Neuronal stem cell (in vitro differentiated cells): ENCODE results near the gene TUNAR.
A peak's percentile ranks its signal among the peaks of the same experiment; 100 is the strongest.

ENCODE experiments used
- DNase-seq: peaks from one replicate; pipeline ENCODE4 v3.0.0-alpha.2; 2013; ENCODE audit warnings: low spot score
- H2AFZ ChIP-seq: one replicate; pipeline ENCODE4 v1.6.1; 2013; ENCODE audit warnings: mild to moderate bottlenecking, low read length, inconsistent platforms
- H2AK5ac ChIP-seq: 2 replicates; pipeline ENCODE4 v1.6.1; 2013; ENCODE audit warnings: low read depth, mild to moderate bottlenecking, inconsistent platforms, low read length, moderate library complexity, mixed read lengths
- H2BK120ac ChIP-seq: 2 replicates; pipeline ENCODE4 v1.6.1; 2013; ENCODE audit warnings: low read depth, mild to moderate bottlenecking, inconsistent platforms, low read length, moderate library complexity, mixed read lengths
- H2BK12ac ChIP-seq: one replicate; pipeline ENCODE4 v1.6.1; 2013; ENCODE audit warnings: low read length, inconsistent platforms
- H2BK15ac ChIP-seq: 2 replicates; pipeline ENCODE4 v1.6.1; 2013; ENCODE audit warnings: mild to moderate bottlenecking, low read length, inconsistent platforms, mixed read lengths
- H2BK5ac ChIP-seq: one replicate; pipeline ENCODE4 v1.6.1; 2013; ENCODE audit warnings: inconsistent platforms, mild to moderate bottlenecking, low read length, moderate library complexity
- H3K14ac ChIP-seq: one replicate; pipeline ENCODE4 v1.6.1; 2013; ENCODE audit warnings: low read length, inconsistent platforms
- H3K18ac ChIP-seq: 2 replicates; pipeline ENCODE4 v1.6.1; 2013; ENCODE audit warnings: low read length, inconsistent platforms
- H3K23ac ChIP-seq: 2 replicates; pipeline ENCODE4 v1.6.1; 2013; ENCODE audit warnings: low read depth, mild to moderate bottlenecking, mixed read lengths, low read length, inconsistent platforms; ENCODE audit not compliant: poor library complexity
- H3K27ac ChIP-seq: replicated peaks from 3 replicates; pipeline ENCODE4 v1.5.1; 2013; ENCODE audit warnings: low read length, inconsistent platforms
- H3K27me3 ChIP-seq, 3 experiments: 2 replicates each; pipeline ENCODE4 v1.6.1; 2013; ENCODE audit warnings: low read length in 3 of 3, mild to moderate bottlenecking in 2 of 3, inconsistent platforms in 1 of 3, low read depth in 1 of 3, mixed read lengths in 1 of 3, moderate library complexity in 1 of 3; ENCODE audit not compliant: control insufficient read depth in 3 of 3, insufficient read depth in 3 of 3
- H3K36me3 ChIP-seq, 2 donors: replicated peaks in 1 of 2; 2 replicates each; pipeline ENCODE4 v1.6.1; 2013; ENCODE audit warnings: low read length in 2 of 2; ENCODE audit not compliant: control insufficient read depth in 2 of 2, insufficient read depth in 2 of 2
- H3K4ac ChIP-seq: 2 replicates; pipeline ENCODE4 v1.6.1; 2013; ENCODE audit warnings: inconsistent platforms, mild to moderate bottlenecking, low read length, moderate library complexity
- H3K4me1 ChIP-seq, 2 donors: 1 replicate in 1 of 2; 2 replicates in 1 of 2; pipeline ENCODE4 v1.6.1; 2013; ENCODE audit warnings: low read length in 2 of 2, low read depth in 1 of 2; ENCODE audit not compliant: control insufficient read depth in 2 of 2, insufficient read depth in 1 of 2
- H3K4me2 ChIP-seq: one replicate; pipeline ENCODE4 v1.6.1; 2013; ENCODE audit warnings: mild to moderate bottlenecking, low read length, inconsistent platforms; ENCODE audit not compliant: insufficient read depth, poor library complexity, severe bottlenecking
- H3K4me3 ChIP-seq, 2 donors: 2 replicates each; pipeline ENCODE4 v1.5.1; 2013; ENCODE audit warnings: low read length in 2 of 2, mild to moderate bottlenecking in 2 of 2, inconsistent platforms in 1 of 2, moderate library complexity in 1 of 2
- H3K79me1 ChIP-seq: one replicate; pipeline ENCODE4 v1.6.1; 2013; ENCODE audit warnings: low read depth, mild to moderate bottlenecking, inconsistent platforms, low read length, moderate library complexity
- H3K9ac ChIP-seq: one replicate; pipeline ENCODE4 v1.6.1; 2013; ENCODE audit warnings: mild to moderate bottlenecking, low read depth, low read length, inconsistent platforms; ENCODE audit not compliant: poor library complexity
- H3K9me3 ChIP-seq, 2 donors: replicated peaks in 1 of 2; 2 replicates each; pipeline versions ENCODE3 to v1.6.1; 2013; ENCODE audit warnings: low read length in 2 of 2, mild to moderate bottlenecking in 2 of 2, inconsistent platforms in 1 of 2, low read depth in 1 of 2, mixed read lengths in 1 of 2, moderate library complexity in 1 of 2; ENCODE audit not compliant: control insufficient read depth in 2 of 2, insufficient read depth in 1 of 2
- H4K8ac ChIP-seq: one replicate; pipeline ENCODE4 v1.6.1; 2013; ENCODE audit warnings: low read depth, mild to moderate bottlenecking, inconsistent platforms, low read length, moderate library complexity
- H4K91ac ChIP-seq: one replicate; pipeline ENCODE4 v1.6.1; 2013; ENCODE audit warnings: low read length, low read depth, mild to moderate bottlenecking, inconsistent platforms; ENCODE audit not compliant: poor library complexity
- WGBS, 2 donors: extraction: QIAGEN DNeasy Blood & Tissue Kit; methylation state at CpG; one replicate each; pipeline ENCODE4 v1.1.7; 2013; ENCODE audit warnings: missing lambda C conversion rate in 2 of 2, mixed read lengths in 1 of 2; ENCODE audit not compliant: insufficient read length in 2 of 2, insufficient replicate concordance in 1 of 2; ENCODE audit errors: extremely low coverage in 2 of 2; 5-methylcytosine and 5-hydroxymethylcytosine counted together

TUNAR gene

DNA sequence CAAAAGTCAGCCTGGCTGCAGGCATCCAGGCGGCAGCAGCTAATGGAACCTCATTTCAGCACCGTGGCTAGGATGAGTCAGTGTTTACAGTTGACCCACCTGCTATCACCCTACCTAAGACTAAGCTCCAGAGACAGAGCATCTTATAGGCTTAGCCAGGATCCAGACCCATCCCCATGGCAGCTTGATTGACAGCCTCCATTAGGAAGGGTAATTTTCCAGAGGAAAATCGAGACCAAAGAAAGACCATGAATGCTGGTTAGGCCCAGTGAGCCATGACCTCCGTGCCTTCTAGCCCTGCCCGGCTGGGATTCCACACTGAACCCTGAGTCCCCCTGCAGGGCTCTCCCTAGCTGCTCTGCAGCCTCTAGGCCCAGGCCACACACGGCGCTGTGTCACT is 38.7 kb downstream of the TUNAR start:
- no peak overlapping the region for H2BK120ac ChIP-seq
- no peak overlapping the region for H3K27ac ChIP-seq
- no peaks in the 10 kb centered on the region for H3K79me1 ChIP-seq
- no peak overlapping the region for H3K14ac ChIP-seq
- no peak overlapping the region for H3K23ac ChIP-seq
- no peak overlapping the region for H3K4me3 ChIP-seq
- no peak overlapping the region for H3K9ac ChIP-seq
- H2AFZ ChIP-seq, result no peak overlapping the region
- H4K8ac ChIP-seq, result no peak overlapping the region
- WGBS, 2 donors, result no CpG with 5 or more reads among the region's 7 CpGs
- H3K4me2 ChIP-seq, result no peak overlapping the region
- DNase-seq, result no peak
- H3K36me3 ChIP-seq, result no peaks in the 10 kb centered on the region
- no peak overlapping the region for H4K91ac ChIP-seq
- peaks cover 0 to 2% (median 0%) of the 10 kb centered on the region in 3 experiments for H3K27me3 ChIP-seq
- no peak overlapping the region for H3K4ac ChIP-seq
- no peak overlapping the region for H2BK15ac ChIP-seq
- no peaks in the 10 kb centered on the region for H3K9me3 ChIP-seq
- H2BK12ac ChIP-seq, result no peak overlapping the region
- H3K18ac ChIP-seq, result no peak overlapping the region
- no peak overlapping the region for H2BK5ac ChIP-seq
- H3K4me1 ChIP-seq, result peaks cover 6 to 13% of the 10 kb centered on the region in 2 donors
- no peak overlapping the region for H2AK5ac ChIP-seq

DNA sequence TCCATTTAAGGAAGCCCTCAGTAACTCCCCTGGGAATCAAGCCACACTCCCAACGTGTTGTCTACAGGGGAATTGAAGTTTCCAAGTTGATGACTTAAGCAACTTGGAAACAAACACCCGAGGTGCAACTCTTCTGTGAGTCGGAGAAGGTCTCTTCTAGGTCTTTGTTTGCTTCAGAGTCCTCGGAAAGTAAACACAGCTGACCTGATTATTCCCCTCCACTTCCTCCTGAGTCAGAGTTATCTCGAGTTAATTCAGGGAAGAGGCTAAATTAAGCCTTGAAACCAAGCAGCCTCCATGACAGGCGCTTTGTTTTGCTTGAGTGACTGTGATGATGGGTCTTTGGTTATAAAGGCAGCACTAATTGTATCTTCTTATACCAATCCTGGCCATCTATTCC is 41.8 kb downstream of the TUNAR start:
- no peak overlapping the region for H3K14ac ChIP-seq
- no peak overlapping the region for H2BK120ac ChIP-seq
- H2AFZ ChIP-seq, result peak overlapping the region; percentile 33
- no peaks in the 10 kb centered on the region for H3K79me1 ChIP-seq
- peaks cover 0 to 2% (median 0%) of the 10 kb centered on the region in 3 experiments for H3K27me3 ChIP-seq
- H2BK15ac ChIP-seq, result no peak overlapping the region
- H4K8ac ChIP-seq, result no peak overlapping the region
- no peak overlapping the region for H3K4me3 ChIP-seq
- no peaks in the 10 kb centered on the region for H3K9me3 ChIP-seq
- peaks cover 6 to 17% of the 10 kb centered on the region in 2 donors for H3K4me1 ChIP-seq
- H3K23ac ChIP-seq, result no peak overlapping the region
- WGBS, 2 donors, result no CpG with 5 or more reads among the region's 6 CpGs
- H2BK12ac ChIP-seq, result no peak overlapping the region
- no peak overlapping the region for H2BK5ac ChIP-seq
- no peak overlapping the region for H4K91ac ChIP-seq
- DNase-seq, result peak; percentile 26
- H3K36me3 ChIP-seq, result peaks cover 0 to 3% of the 10 kb centered on the region in 2 donors
- H3K27ac ChIP-seq, result peak overlapping the region; percentile 11
- no peak overlapping the region for H2AK5ac ChIP-seq
- no peak overlapping the region for H3K9ac ChIP-seq
- no peak overlapping the region for H3K4me2 ChIP-seq
- no peak overlapping the region for H3K18ac ChIP-seq
- no peak overlapping the region for H3K4ac ChIP-seq

GRCh38 chr14:95920769-95921438 is 44.3 kb downstream of the TUNAR start:
- no CpG with 5 or more reads among the region's 11 CpGs for WGBS, 2 donors
- Histone ChIP-seq H3K79me1 (no peaks in the 10 kb centered on the region), H3K4me2 (no peak overlapping the region), H2BK12ac (no peak overlapping the region), H3K4me1 (peaks cover 2 to 16% of the 10 kb centered on the region in 2 donors), H3K27me3 (peaks cover 0 to 2% (median 0%) of the 10 kb centered on the region in 3 experiments), H3K36me3 (peaks cover 0 to 3% of the 10 kb centered on the region in 2 donors), H2BK120ac (no peak overlapping the region), H3K9ac (no peak overlapping the region), H3K4me3 (no peak overlapping the region), H4K91ac (no peak overlapping the region), H2AFZ (no peak overlapping the region), H2BK15ac (no peak overlapping the region), H3K23ac (no peak overlapping the region), H3K27ac (no peak overlapping the region), H3K18ac (no peak overlapping the region), H3K14ac (no peak overlapping the region), H2BK5ac (no peak overlapping the region), H3K9me3 (no peaks in the 10 kb centered on the region), H3K4ac (no peak overlapping the region), H2AK5ac (no peak overlapping the region), H4K8ac (no peak overlapping the region)
- no peak for DNase-seq

- Histone ChIP-seq H4K91ac (no peak overlapping the region), H2BK5ac (no peak overlapping the region), H3K14ac (no peak overlapping the region), H3K18ac (no peak overlapping the region), H3K9me3 (no peaks in the 10 kb centered on the region), H2BK120ac (no peak overlapping the region), H3K27ac (no peak overlapping the region), H3K4me3 (no peak overlapping the region), H2BK15ac (peak overlapping the region; percentile 12), H3K4me2 (no peak overlapping the region), H3K4me1 (peaks cover 2 to 17% of the 10 kb centered on the region in 2 donors), H3K79me1 (no peaks in the 10 kb centered on the region), H3K9ac (no peak overlapping the region), H2BK12ac (no peak overlapping the region), H2AK5ac (no peak overlapping the region), H4K8ac (no peak overlapping the region), H3K27me3 (no peaks in the 10 kb centered on the region), H3K23ac (no peak overlapping the region), H3K4ac (no peak overlapping the region), H3K36me3 (peaks cover 0 to 3% of the 10 kb centered on the region in 2 donors), H2AFZ (no peak overlapping the region)
- no CpG with 5 or more reads among the region's 4 CpGs for WGBS, 2 donors
- DNase-seq, result no peak
Observed at GRCh38 chr14:95922080-95922479, 45.4 kb downstream of the TUNAR start.
